Activated CD4-positive, alpha-beta T cell treated with anti-CD3 and anti-CD28 coated beads, Interleukin-2, Interleukin-6, amounts not matched to agents 100 ng/mL and 50 ng/mL, durations not matched to agents 16 hours and 8 hours (primary cell): ENCODE data around the gene KRT10.
"Not testable (repeated sequence)": the region's sequence is repeated elsewhere in the genome, so short reads cannot be mapped to it uniquely, and the experiment has no call there.

ENCODE experiments used
- DNase-seq: peaks from one replicate; pipeline ENCODE4 v3.0.0-alpha.2; 2020

The KRT10 gene

DNA sequence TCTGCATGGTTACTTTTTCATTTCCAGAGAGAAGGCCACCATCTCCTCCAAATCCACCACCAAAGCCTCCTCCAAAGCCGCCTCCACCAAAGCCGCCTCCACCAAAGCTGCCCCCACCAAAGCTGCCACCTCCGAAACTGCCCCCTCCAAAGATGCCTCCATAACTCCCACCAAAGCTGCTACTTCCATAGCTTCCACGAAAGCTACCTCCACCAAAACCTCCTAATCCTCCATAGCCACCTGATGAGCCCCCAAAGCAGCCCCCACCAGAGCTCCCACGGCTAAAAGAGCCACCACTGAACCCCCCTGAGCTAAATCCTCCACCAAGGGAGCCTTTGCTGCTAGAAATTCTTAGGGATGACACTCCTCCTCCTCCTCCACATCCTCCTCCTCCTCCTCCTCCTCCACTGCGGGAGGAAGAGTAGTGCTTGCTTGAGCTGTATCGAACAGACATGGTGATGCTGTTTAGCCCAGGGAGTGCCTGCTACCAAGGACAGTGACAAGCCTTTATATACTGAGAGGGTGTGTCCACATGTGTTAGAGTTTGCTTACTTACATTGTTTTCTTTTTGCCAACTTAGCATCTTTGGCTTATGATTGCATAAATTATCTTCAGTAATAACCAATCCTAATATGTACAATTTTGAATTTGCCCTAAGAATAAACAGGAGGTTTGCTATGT lies at the start of gene KRT10:
Gene KRT10, minus strand, starts transcription at position 483 of the 681 bp plus-strand sequence. Its CDS starts 29 bp downstream, at position 454.
- DNase-seq, result no peak

DNA sequence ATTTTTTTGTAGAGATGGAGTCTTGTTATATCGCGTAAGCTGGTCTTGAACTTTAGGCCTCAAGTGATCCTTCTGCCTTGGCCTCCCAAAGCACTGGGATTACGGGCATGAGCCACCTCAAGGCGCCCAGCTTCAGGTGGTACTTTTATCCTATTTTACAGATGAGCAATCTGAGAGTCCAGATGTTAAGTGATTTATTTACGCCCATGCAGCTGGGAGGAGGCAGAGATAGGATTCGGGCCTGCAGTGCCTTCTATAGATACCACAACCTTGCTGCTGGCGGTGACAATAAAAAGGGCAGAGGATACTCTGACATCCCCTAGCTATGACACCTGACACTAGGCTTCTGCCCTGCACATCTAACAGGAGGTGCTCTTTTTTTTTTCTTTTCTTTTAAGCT lies 48.9 kb upstream of the KRT10 start:
- no peak for DNase-seq

DNA sequence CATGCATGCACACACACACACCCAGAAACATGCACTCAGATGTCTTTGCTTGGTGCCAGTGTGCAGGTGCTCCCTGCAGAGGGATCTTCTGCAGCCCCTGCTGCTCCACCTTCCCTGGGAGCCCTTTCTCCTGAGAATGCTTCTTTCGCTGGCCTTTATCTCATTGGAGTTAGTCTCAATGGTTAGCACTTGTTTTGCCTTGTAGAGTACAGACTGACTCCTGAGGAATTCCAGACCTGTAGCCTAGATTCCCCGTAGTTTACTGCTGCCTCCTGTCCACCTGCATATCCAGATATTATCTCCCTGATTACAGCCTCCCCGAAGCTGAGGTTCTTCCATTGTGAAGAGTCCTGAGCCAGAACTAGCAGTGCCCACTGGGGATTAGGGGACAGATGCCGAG lies 47.7 kb upstream of the KRT10 start:
- no peak for DNase-seq

DNA sequence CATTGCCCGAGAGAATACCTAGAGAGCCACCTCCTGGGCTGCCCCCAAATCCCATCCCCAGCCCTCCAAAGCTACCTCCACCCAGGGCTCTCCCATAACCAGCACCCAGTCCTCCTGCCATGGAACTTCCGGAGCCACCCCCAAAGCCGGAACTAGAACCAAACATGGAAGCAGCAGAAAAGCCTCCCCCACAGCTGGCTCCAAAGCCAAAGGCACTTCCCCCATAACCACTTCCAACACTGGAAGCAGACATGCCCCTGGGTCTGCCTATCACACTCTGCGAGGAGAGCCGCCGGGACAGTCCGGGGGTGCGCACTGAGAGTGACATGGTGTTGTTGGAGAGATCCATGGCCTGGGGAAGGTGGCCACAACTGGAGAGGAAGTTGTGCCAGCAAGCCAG lies 44.4 kb upstream of the KRT10 start, which contains the start of gene KRT12:
Gene KRT12, minus strand, starts transcription at position 386 of the 400 bp plus-strand sequence. Its CDS starts 37 bp downstream, at position 349.
- DNase-seq, result no peak

DNA sequence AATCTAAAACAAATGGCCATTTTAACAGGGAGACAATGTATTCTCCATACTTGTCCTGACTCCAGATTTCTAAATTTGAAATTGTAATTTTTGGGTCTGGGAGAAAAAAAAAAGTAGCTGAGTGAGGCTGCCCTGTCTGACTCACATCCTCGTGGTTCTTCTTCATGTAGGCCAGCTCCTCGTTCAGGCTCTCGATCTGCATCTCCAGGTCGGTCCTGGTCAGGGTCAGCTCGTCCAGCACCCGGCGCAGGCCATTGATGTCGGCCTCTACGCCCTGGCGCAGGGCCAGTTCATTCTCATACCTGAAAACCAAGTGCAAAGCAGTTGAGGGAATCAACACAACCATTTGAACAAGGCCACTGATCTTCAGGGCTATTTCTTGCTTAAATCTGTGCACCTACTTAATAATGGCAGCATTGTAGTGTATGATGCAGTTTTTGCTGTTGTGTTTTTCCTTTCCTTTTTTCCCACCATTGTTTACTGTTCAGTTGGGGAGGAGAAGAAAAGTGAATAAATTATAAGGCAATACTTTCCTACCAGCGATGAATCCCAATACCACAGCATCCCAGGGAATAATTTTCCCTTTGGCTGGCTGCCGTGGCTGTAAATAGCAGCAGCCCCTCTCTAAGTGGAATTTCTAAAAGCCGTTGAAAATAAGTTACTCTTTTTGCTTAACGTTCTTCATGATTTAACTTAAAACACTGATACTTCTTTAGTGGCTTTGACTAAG lies 42.4 kb upstream of the KRT10 start:
- DNase-seq, result no peak

DNA sequence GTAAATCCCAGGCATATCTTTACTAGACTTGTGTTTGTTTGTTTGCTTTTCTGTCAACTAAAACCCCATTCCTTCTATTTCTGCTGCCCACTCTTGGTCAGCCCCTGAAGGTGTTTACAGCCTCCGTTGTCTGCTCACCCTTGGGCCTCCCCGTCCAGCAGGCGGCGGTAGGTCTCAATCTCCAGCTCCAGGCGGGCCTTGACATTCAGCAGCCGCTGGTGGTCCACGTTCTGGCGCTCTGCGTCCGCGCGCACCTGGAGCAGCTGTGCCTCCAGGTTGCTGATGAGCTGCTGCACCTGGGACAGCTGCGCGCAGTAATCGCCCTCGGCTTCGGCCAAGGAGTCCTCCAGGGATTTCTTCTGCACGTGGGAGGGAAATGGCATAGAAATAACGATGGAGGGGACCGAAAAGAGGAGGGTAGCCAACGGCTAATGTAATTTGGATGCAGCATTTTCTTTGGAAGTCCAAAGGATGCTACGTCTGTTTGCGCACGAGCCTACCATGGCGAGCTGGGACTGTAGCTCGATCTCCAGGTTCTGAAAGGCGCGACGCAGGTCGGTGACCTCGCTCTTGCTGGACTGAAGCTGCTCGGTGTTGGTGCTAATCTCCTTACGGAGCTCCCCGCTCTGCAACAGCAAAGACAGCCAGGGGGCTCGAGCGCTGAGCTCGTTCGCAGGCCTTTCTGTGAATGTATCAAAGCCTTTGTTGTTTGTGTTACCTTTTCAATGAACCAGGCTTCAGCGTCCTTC lies 40.7 kb upstream of the KRT10 start:
- peak; percentile 8 for DNase-seq

DNA sequence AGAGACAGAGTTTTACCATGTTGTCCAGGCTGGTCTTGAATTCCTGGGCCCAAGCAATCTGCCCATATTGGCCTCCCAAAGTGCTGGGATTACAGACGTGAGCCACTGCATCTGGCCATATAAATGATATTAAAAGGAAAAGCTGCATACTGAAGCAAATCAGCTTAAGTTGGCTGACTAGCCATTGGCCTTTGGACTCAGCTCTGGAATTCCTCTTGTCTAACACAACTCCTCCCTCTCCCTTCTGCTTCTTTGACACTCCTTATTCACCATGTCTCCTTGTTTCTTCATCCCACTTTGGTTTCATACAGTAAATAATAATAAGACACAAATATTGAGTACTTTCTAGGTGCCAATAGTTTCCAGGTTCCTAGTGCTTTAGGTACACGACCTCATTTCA lies 37.1 kb upstream of the KRT10 start:
- DNase-seq, result no peak

DNA sequence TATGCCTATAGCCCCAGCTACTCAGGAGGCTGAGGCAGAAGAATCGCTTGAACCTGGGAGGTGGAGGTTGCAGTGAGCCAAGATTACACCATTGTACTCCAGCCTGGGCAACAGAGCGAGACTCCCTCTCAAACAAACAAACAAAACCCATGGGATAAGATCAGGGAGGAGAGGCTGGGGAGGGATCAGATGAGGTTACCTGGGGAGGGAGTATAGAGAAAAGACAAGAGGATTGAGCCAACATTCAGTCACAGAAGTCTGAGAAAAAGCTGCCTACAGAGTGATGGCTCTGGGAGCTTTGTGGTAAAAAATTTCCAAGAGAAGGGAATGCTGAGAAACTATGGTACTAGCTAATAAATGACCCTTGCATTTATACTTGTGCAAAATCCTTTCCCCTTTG lies 36.3 kb upstream of the KRT10 start:
- DNase-seq, result not testable (repeated sequence)

DNA sequence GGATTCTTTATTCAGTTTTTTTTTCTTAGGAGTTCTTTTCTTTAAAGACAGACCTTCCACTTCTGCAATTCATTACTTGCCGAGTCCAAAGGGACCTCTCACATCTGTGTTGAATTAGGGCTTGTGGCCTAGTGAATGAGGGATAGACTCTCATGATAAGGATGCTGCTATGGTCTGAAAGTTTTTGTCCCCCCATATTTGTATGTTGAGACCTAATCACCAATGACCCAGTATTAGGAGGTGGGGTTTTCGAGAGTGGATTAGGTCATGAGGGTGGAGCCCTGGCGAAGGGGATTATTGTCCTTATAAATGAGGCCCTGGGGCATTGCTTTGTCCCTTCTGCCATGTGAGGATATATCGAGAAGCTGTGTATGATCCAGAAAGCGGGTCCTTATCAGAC lies 35.1 kb upstream of the KRT10 start:
- DNase-seq, result no peak

DNA sequence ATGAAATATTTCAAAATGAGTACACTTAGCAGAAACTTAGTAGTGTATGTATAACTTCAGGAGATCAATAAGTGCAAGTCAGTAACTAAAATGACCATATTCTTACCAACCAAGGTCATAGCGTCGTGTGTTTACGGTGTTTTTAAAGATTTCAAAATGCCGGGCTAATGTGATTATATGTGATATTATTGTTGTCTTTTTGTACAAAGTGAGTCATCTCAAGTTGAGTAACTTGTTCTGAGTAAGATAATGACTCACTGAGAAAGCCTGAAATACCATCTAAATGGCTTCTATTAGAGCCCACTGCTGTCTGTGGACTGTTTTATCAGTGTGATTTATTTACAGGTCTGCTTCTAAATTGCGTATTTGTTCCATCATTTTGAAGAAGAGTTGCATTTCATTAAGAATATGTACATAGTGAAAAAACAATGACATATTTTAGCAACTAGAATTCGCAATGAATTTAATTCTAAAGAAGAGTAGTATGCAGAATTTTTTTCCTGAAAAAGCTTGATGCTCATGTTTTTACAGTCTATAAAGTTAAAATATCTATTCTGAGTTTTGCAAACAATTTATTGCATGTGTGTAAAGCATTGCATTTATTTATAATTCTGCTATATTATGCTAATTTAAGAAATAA lies 31.9 kb upstream of the KRT10 start:
- DNase-seq, result peak; percentile 6

DNA sequence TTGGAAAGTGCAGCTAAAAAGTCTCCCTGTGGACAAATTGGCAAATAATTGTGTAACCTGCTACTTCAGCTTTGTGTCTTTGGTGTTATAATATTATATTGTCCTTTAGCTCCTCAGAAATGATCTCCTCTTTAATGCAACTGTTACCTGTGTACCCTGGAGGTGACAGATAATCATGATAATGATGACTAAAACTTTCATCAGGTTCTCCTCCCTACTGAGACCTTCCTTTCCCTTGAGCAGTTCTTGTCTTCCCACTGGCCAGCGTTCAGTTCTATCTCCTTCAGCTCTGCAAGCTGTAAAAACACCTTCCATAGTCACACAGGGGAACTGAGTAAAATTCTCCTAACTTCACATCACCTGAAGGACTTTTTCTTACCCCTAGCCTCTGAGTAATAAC lies 29.9 kb upstream of the KRT10 start:
- DNase-seq, result no peak

DNA sequence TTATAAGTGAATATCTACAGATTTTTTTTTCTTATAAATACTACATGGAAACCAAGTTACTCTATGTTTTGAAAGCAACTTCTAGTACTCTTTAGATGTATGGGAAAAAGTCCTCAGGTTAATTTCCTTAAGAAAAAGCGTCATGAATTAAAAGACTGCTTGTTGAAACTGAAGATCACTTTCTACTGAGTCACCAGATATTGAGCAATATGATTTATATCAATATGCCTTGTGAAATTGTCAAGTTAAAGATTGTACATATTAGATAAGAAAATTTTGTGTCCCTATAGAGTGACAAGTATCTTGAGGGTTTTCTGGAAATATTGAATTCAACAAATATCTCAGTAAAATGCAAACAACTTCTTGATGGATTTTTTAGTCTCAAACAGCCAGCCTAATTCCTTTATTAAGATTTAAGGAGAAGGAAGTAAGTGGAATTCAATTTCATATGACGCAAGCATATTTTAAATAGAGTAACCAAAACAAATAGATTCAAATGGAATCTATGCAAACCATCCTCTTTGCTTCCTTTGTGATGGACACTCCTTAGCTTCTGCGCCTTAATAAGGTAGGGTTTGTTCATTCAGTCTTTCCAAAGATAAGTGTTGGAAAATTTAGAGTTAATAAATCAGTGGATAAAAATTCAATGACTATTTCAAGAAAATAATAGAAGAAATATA lies 28.0 kb upstream of the KRT10 start:
- no peak for DNase-seq

DNA sequence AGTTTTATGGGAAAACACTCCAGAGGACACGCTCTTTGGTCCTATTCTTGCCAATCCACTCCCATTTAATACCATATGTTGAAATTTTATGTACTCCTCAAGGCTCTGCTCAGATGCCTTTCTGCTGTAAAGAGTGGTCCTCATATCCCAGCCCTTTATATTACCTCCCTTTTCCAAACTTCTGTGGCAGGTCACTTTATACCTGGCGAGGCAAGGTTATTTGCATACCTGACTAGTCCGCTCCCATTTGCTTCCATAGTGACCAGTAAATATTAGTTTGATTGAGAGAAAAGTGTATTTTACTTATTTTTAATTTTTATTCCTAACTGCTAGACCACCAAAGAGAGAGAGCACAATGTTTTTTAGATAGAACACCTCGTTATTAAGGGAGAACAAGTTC lies 27.3 kb upstream of the KRT10 start:
- DNase-seq, result no peak

DNA sequence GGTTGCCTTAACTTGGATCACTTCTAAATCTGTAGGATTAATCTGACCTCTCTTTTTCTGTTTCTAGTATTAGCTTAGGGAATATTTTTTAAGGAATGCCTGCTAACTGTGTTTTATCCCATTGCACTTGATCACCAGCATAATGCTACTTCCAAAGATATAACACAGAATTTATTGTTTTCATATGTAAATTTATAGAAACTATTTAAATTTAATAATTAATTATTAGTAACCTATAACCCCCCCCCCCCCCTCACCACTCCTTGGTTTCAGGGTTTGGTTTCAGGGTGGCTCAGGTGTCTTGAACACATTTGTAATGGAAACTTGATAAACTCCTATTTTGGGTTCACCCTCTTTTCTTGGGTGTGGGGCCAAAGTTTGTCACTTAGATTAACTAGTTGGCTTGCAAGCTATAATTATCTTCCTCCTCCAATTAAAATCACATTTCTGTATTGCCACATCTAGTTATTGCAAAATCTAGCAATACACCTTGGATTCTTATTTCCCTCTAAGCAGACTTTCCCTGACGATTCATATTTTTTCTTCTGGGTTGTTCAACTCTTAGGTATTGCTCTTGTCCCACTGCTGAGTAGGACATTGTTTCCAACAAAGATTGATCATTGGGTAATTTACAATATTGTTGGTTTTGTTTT lies 26.3 kb upstream of the KRT10 start:
- no peak for DNase-seq

DNA sequence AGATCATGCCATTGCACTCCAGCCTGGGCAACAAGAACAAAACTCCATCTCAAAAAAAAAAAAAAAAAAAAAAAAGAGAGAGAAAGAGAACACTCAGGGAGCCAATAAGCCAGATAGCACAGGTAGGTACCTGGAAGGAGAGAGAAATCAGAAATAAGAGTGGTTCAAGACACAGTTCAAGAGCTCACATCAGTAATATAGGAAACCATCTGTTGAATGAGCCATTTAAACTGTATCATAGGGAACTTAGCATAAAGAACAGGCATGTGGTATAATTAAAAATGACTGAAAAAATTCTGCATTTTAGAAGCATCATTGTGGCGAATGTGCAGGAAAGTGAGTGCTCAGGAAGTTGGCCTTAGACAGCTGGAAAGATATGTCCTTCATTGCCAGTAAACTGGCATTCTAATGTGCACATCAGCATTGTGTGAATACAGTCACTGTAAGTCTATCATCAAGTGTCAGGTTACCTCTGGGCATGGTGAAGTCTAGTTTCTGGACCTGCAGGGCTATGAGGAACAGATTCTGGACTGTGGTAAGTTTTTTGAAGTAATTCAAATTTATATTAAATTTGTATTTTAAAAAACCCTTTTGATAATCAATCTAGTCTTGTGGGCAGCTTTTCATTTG lies 24.2 kb upstream of the KRT10 start:
- DNase-seq, result no peak

DNA sequence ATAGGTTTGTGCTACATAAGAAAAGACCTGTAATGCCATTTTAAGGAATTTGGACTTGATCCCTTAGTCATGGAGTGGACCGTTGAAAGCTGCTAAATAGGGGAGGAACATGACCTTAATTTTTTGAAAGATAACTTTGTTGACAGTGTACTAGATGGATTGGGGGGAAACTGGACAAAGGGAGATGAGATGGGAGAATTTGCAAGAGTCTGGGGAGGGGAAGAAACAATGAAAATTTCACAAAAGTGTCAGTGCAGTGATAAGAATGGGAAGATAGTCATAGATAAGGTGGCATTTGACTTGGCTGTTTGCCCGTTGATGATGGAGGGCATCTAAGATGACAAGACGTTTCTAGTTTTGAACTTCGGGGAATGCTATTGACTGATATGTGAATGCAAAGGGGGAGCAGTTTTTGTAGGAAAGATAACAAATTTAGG lies 22.3 kb upstream of the KRT10 start:
- DNase-seq, result no peak

DNA sequence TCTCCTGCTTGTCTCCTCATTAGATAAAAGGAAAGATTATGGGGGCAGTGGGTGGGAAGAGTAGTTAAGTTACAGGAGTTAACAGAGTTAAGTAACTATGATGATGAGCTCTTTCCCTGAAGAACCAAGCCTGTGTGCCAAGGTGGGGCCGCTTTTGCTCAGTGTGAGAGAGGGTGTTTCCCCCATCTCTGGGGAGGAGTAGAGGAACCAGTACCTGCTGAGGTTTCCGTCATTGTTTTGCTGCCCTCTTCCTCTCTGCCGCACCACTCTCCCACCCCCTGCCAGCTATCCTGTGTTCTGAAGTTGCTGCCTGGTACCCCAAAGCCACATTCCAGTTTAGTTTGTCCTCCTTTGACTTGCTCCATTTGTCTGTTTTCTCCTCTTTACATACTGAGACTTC lies 20.8 kb upstream of the KRT10 start:
- no peak for DNase-seq

DNA sequence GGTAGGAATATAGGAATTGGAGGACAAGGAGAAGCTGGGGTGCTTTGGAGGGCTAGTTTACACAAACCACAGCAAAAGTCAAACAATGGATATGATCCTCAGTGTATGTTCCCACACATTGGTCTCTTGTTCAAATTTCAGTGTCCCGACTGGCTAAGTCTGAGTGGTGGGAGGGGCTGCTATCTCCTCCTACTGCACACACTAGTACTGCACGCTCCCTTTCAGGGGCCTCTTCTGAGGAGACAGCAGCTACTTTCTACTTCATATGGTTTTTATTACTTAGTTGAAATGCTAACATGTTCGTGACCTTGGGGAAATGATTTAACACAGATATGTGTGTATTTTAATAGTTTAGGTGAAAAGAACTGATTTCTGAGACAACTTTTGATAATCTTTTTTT lies 18.8 kb upstream of the KRT10 start:
- DNase-seq, result no peak

DNA sequence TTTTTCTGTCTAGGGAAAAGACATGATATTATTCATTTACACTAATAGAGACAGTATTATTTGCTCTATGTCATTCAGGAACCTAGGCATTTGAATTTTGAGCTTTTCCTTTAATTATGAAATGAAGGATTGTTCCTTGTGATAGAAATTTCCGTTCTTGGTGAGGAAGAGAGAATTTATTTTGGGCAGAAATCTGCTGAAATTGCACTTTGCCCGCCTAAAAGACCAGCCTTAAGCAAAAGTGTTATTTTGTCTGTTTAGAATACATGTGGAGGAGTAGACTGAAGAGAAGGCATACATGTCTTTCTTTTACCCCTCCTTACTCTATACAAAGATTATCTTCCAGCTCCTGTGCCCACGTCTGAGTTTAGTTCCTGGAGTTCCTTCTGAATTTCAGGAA lies 16.8 kb upstream of the KRT10 start:
- DNase-seq, result no peak

DNA sequence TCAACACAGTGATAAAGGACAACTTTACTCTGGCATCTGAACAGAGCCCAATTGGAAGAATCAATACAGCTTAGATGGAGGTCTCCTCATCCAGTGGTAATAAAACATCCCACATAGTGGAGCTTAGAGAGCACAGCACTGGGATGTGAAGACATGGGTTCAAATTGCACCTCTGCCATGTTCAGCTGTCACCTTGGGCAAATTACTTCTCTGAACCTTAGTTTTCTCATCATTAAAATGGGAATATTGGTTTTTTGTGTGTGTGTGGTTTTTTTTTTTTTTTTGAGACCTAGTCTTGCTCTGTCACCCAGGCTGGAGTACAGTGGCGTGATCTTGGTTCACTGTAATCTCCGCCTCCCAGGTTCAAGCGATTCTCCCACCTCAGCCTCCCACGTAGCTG lies 13.6 kb upstream of the KRT10 start:
- DNase-seq, result no peak

DNA sequence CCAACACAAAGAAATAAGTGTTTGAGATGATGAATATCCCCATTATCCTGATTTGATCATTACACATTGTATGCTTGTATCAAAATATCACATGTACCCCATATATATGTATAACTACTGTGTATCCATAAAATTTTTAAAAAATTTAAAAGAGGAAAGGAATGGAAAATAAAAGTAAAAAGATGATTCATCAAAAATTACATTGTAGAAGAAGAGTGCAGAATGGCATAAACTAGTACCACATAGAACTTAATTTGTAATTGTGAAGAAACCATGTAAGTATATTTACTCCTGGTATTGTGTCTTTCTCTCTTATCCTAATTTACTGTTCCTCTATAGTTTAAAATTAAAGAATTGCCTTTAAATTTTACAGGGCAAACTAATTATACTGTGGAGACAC lies 11.5 kb upstream of the KRT10 start:
- DNase-seq, result no peak

DNA sequence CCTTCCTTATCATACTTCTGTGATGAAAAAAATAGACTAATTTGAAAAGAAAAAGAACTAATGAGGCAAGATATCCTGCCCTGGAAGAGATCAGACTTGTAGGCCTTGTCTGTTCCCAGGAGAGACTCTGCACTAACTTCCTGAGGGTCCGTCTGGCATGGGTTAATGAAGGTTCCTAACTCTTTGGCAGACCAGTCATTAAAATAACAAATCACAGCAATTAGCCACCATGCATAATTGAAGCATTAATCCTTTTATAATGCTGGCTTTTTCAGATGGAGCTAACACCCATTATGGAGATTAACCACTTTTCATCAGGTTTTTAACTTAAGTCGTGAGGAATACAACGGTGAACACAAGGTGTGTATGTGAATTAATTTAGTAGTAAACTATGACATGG lies 10.4 kb upstream of the KRT10 start:
- no peak for DNase-seq
